Dedifferentiated amniotic fluid mesenchymal stem cell (primary cell): ENCODE data around the gene SGCD.

Source experiments
- DNase-seq: peaks from one replicate; pipeline ENCODE4 v3.0.0-alpha.2; 2016; ENCODE audit errors: extremely low spot score

The SGCD gene

GRCh38 chr5:156400231-156400986 lies 73.4 kb downstream of the SGCD start:
- DNase-seq = no peak

GRCh38 chr5:156401804-156402203 lies 74.8 kb downstream of the SGCD start:
- DNase-seq = no peak

- DNase-seq = peak; percentile 52
Observed at GRCh38 chr5:156402387-156402921, 75.5 kb downstream of the SGCD start.

DNA sequence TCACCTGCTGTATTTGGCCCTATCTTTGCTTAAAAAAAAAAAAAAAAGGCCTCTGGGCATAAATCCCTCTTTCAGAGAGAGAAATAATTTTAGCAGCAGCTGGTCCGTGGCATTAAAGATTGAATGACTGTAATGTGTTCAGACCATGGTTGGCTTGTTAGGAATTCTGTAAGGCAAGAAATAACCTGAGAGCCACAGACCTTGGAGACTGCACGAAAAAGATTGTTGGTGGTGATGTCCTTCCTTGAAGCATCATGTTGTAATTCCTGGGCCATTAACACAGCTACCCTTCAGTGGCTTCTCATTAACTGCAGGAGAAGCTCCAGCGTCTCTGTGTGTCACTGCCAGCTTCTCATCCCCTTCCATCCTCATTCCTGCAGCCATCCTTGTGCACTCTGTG lies 79.0 kb downstream of the SGCD start:
- DNase-seq = no peak

GRCh38 chr5:156407251-156407650 lies 80.3 kb downstream of the SGCD start:
- DNase-seq = no peak

- no peak for DNase-seq
Observed at GRCh38 chr5:156409834-156410233, 82.9 kb downstream of the SGCD start.

GRCh38 chr5:156411185-156411613 lies 84.2 kb downstream of the SGCD start:
- DNase-seq = peak; percentile 22

GRCh38 chr5:156411957-156412356 lies 85.0 kb downstream of the SGCD start:
- no peak for DNase-seq

GRCh38 chr5:156414391-156414790 lies 87.4 kb downstream of the SGCD start:
- no peak for DNase-seq

- DNase-seq = no peak
Observed at GRCh38 chr5:156419661-156420060, 92.7 kb downstream of the SGCD start.

- DNase-seq = no peak
Observed at GRCh38 chr5:156420665-156421064, 93.7 kb downstream of the SGCD start.

GRCh38 chr5:156421798-156422197 lies 94.8 kb downstream of the SGCD start:
- no peak for DNase-seq

- no peak for DNase-seq
Observed at GRCh38 chr5:156423597-156423996, 96.6 kb downstream of the SGCD start.

- no peak for DNase-seq
Observed at GRCh38 chr5:156427315-156427714, 100.4 kb downstream of the SGCD start.

GRCh38 chr5:156431956-156432829 lies 105.2 kb downstream of the SGCD start:
- DNase-seq = no peak

DNA sequence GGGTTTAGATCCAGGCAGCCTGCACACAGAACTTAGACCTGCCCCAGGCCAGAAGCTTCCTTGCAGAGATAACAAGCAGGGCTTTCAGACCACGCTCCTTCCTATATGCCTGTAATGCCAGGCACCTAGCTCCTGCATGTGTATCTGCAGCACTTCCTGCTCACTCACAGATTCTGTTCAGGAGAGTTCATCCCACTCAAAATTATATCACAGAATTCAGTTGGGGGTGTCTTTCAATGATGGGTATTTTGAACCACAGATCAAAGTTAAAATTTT lies 105.8 kb downstream of the SGCD start:
- no peak for DNase-seq

- DNase-seq = no peak
Observed at GRCh38 chr5:156434471-156434870, 107.5 kb downstream of the SGCD start.

DNA sequence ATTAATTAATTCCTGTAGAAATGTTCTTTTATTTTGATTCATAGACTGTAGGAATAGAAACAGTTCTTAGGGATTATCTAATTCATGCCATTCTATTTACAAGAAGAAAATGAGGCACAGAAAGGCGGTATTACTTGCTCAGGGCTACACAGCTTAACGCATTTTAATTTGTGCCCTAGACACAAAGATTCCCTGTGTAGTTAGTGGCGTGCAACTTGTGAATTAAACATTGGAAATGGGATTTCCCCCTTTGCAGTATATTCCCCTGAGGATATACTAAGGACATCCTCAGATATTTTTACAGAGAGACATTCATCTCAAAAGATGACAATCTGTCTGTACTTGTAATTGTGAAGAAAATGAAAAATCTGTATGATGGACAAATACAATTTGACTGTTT lies 108.1 kb downstream of the SGCD start:
- DNase-seq = no peak

DNA sequence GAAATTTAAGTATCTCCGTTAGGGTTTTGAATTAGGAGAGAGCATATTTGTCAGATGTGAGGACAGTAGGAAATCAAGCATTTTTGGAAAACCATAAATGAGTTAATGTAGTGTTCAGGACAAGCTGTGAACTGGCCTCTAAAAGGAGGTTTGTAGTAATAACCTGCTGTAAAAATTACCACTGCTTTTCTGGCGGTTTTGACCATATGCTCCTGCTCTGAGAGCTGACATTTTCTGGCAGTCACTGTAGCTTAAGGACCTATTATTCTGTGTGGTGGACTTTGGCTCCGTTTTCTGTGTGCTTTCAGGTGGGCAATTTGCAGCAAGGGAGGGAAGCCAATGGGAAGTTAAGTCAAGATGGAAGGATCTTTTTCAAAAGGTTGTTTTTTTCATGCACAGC lies 111.1 kb downstream of the SGCD start:
- no peak for DNase-seq

DNA sequence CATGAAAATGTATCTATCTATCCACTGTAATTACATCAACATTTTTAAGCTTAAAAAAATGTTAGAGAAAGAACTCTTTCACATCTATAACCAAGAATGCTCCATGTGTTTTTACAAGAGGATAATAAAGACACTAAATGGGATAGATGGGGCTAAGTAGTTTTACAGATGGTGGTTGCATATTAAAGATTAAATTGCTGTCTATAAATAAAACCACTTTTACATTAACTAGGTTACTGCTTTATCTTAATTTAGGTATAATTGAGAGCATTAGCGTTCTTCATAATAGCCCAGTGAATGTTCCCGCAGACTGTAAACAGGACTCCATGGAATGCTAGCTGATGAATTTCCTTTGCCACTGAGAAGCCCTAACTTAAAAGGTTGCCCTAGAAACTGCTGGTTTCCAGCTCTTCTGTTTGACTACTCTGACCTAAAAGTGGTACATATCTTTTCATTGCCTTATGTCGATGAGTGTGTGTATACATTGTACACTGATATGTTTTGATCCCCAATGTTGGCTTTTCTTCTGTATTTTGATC lies 117.9 kb downstream of the SGCD start:
- no peak for DNase-seq

DNA sequence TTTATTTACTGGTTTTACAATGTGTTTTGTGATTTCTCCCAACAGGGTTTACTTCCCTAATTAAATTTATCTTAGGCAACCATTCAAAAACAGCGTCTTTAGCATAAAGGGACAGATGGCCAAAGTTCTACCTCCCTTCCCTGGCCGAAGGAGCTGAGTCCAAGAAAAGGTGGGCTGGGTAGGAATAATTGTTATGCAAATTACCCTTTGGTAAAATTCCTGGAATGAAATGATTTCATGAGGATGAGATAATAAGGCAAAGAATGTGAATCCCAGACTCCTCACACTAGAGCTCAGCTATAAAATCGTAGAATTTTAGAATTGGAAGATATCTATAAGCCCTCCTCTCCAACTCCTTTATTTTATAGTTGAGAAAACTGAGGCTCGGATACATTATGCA lies 119.6 kb downstream of the SGCD start:
- DNase-seq = no peak

- DNase-seq = no peak
Observed at GRCh38 chr5:156450778-156451177, 123.8 kb downstream of the SGCD start.

DNA sequence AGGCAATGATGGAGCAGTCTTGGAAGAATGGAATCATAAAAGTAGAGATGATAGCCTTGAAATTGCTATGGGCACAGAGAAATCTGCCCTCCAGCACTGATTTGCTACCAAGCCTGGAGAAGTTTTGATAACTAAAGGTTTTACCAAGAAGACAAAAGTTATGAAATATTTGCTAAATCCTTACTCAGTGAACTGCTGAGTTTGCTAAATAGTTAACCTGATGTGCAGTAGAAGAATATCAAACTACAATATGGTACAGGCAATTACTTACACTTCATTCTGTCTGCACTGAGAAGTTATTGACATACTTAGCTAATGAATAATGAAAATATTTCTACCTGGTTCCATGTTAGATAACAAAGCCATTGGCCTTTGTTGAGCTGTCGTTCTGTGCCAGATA lies 124.5 kb downstream of the SGCD start:
- no peak for DNase-seq
